HG03342 (cell line): ENCODE results near the gene OSBP.
A peak's percentile ranks its signal among the peaks of the same experiment; 100 is the strongest.
"Not testable (repeated sequence)": the region's sequence is repeated elsewhere in the genome, so short reads cannot be mapped to it uniquely, and the experiment has no call there.

Source experiments
- ATAC-seq: cut with Tn5 transposase; IDR thresholded peaks from one replicate; pipeline ENCODE4 v1.9.1; 2021; ENCODE audit warnings: mild to moderate bottlenecking, moderate library complexity; ENCODE audit not compliant: unreplicated experiment

The OSBP gene

GRCh38 chr11:59615637-59616395, at the start of gene OSBP:
OSBP (minus strand) TSS chr11:59615774; CDS start chr11:59615664, 110 bp downstream.
- peak; percentile 88 for ATAC-seq

DNA sequence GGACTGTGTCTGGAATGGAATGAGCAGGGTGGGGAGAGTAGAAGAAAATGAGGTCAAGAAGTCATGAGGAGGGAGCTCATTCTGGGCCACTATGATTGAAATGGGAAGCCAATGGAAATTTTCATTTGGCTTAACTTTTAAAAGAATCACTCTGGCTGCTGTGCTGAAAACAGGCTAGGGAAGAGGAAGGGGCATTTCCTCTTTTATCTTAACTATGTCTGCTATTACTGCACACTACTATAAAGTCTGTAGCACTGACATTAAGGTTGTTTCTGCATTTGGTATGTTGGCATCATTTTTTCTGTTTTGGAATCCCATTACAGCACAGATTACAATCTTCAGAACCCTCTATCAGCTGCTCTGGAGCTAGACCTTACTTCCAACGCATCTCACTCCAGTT, 45.0 kb upstream of the OSBP start:
- no peak for ATAC-seq

GRCh38 chr11:59659981-59660380, 44.4 kb upstream of the OSBP start:
- ATAC-seq = no peak

DNA sequence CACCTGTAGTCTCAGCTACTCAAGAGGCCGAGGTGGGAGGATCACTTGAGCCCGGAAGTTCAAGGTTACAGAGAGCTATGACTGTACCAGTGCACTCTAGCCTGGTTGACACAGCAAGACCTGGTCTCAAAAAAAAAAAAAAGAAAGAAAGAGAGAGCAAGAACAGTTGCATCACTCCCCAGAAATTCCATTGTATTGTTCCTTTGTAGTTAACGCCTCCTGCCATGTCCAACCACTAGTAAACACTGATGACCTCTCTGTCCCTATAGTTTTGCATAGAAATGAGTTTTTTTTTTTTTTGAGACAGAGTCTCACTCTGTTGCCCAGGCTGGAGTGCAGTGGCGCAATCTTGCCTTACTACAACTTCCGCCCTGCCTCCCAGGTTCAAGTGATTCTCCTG, 42.5 kb upstream of the OSBP start:
- ATAC-seq = no peak

DNA sequence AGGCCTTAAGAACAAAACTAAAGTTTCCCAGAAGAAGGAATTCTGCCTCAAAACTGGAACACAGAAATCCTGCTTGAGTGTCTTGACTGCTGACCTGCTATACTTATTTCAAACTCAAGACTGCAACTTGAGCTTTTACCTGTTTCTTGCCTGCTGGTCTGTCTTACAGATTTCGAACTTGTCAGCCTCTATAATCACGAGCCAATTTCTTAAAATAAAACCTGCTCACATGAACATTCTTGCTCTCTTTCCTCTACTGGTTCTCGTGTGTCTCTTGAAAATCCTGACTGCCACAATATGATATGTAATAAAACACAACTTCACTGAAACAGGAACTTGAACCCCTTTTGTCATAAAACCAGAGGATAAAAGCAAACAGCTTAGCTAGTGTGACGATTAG, 39.3 kb upstream of the OSBP start:
- ATAC-seq = no peak

DNA sequence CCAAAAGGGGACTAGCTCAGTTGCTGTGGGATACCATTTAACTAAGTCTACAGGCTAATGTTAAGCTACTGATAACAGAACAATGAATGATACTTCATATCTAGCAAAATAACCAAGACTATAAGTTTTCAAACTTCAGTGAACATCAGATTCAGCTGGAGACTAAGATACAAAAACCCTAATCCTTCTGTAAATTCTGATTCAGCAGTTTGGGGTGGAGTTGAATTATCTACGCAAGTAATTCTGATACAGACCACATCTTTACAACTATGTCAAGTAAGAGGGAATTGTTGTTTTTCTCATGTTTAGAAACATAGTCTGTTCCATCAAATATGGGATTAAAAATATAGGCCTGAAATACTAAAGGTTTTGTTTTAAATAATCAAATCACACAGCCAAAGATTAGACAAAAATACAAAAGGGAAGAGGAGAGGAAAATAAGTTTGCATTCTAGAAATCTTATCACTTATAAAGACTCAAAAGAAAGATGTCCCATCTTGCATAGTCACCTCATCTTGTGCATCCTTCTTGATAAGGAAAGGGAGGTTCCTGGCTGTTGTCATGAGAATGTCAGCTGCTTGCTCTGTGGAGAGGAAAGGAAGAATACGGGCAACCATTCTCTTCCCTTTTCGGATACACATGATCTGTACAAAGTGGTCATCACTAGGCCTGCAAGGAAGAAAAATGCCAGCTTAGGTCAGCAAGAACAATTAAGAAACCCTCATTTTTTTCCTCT, 31.8 kb upstream of the OSBP start:
- no peak for ATAC-seq

- ATAC-seq = no peak
Measured at GRCh38 chr11:59644528-59644927, 29.0 kb upstream of the OSBP start.

DNA sequence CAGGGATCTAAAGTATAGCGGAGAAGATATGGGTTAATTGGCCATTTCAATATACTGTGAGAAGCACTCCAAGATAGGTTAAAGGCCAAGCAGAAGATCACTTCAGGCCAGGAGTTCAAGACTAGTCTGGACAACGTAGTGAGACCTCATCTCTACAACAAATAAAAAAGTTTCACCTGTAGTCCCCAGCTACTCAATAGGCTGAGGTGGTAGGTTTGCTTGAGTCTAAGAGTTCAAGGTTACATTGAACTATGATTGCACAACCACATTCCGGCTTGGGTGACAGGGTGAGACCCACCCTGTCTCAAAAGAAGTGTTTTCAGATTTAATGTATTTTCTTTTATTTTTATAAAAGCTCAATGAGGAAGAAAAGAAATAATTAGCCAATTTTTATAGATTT, 27.8 kb upstream of the OSBP start:
- ATAC-seq = no peak

GRCh38 chr11:59641156-59641555, 25.6 kb upstream of the OSBP start:
- ATAC-seq = no peak

DNA sequence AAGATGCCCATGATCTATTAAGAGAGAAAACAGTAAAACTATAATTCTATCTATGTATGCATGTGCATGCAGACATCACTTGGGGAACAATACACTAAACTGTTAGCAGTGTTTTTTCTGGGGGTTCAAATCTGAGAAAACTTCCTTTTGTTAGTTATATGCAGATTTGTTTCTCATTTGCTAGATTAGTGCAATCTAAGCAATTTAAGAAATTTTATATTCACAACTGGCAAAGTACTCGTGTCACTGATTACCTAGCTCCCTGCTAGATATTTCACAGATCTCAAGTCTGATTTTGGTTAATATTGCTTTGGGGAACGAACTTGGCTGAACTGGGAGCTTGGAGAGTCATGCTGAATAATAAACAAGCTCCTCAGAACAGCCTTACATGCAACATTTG, 14.9 kb upstream of the OSBP start:
- no peak for ATAC-seq

- no peak for ATAC-seq
Measured at GRCh38 chr11:59629996-59630395, 14.4 kb upstream of the OSBP start.

- not testable (repeated sequence) for ATAC-seq
Measured at GRCh38 chr11:59626969-59627368, 11.4 kb upstream of the OSBP start.

GRCh38 chr11:59625703-59626102, 10.1 kb upstream of the OSBP start:
- ATAC-seq = no peak

DNA sequence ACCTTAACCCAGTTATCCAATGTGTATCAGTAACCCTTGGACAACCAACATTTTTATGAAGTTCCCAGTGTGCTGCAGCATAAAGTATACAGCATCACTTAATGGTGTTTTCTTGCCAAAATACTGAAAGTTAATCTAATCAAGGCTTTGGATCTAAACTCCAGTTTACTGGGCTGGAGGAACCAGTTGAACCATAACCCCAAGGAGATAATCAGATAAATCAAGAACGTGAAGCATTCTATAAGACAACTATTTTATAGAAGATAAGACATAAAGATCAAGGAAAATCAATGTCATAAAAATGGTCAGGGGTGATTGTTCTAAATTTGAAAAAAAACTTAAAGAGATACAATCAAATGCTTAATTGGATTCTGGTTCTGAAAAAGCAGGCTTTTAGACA, 2.3 kb upstream of the OSBP start:
- ATAC-seq = no peak

DNA sequence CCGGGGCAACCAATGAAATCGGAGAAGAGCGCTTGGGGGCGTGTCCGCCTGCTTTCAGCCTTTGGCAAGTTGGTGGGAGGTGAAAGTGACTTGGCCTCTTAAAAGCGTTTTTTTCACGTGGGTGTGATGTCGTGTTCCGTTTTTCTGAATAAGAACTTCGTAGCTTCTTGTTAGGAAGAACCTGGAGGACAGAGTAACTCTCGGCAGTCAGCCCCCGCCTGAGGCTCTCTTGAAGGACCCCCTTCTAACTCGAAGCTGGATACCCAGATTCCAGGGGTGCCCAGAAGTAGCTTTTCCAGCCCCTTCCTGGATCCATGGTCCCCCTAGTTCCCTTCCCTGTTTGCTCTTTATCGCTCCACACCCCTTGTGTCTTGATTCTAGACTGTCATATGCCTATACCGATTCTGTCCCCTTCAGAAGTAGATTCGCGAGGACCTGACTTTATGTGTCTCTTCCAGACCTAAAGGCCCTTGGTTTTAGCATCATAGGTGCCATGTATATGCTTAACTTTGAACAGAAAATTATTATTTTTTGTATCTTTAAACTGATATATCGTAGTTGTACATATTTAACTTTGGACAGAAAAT, 915 bp upstream of the OSBP start:
- ATAC-seq = no peak

GRCh38 chr11:59615120-59615636, 396 bp downstream of the OSBP start:
- ATAC-seq = peak; percentile 7

DNA sequence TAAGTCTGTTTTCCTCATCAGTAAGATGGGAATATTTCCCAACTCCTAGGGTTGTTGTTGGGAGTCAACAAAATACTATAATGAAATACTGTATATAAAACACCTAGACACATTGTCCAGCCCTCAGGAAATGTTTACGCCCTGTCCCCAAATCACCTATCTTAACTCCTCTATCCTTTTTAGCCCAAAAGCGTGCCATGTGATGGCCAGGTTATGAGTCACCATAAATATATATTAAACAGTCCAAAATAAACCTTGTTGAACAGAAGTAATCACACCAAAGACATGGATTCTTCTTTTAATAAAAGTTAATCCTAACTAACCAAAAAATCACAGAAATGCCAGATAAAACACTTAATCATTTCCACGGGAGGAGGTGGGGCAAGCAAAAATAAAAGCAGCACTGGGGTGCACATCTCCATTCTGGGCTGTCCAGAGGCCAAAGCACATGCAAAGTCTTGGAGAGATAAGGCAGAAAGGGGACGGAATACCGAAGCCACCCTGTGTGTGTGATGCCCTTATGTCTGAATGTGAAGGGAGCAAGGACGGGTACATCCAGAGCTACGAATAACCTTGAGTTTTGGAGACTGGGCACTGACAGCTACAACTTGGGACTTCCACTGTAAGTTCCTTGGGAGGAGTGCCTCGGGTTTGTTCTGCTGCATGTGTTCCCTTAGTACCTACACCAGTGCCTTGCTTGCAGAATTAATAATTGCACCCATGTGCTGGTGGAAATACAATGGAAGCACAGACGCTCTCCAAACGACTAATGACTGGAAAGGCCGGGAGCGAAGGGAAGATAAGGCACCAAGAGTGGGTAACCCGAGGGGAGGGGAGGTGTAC, 1.1 kb downstream of the OSBP start:
- ATAC-seq = no peak

- ATAC-seq = no peak
Measured at GRCh38 chr11:59611570-59612565, 3.7 kb downstream of the OSBP start.

GRCh38 chr11:59610289-59610688, 5.3 kb downstream of the OSBP start:
- ATAC-seq = no peak
